ENCODE data around the gene CD99L2.

CD99L2 gene

DNA sequence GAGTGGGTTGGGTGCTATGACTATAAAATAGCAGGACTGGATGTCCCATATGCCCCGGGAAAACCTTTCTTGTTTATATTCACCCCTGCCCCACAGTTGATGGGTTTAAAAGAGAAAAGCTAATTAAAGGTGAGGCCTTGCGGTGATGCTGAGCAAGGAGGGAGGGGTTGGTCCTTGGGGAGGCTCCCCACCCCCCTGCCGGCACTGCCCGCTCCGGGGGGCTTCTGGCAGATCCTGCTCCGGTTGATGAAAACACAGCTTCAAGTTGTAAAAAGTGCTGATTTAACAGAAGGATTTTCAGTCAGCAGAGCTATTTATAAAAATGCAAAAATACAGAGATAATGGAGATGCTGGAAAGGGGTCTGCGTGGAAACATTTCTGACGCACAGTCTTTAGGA is 136.7 kb downstream of the CD99L2 start:
- no peak for TF ChIP-seq SPI1 (IDR thresholded peaks at IDR 0.05; ENCODE audit: low read depth, low read length)
- no peak for TF ChIP-seq TAF1 (IDR thresholded peaks at IDR 0.05; ENCODE audit: low read depth, low read length)
- TF ChIP-seq POLR2A (IDR thresholded peaks at IDR 0.05; ENCODE audit: low read depth, low read length) = no peak
- no peak for TF ChIP-seq POU2F2 (IDR thresholded peaks at IDR 0.05; ENCODE audit: low read depth, low read length)
- TF ChIP-seq PAX5 (IDR thresholded peaks at IDR 0.05; ENCODE audit: insufficient read depth, low read length, severe bottlenecking) = no peak
- no peak for TF ChIP-seq POLR2AphosphoS5 (IDR thresholded peaks at IDR 0.05; ENCODE audit: low read depth, low read length)
- DNase-seq (ENCODE audit: insufficient read length, low spot score) (no peak), FAIRE-seq (no peak)

DNA sequence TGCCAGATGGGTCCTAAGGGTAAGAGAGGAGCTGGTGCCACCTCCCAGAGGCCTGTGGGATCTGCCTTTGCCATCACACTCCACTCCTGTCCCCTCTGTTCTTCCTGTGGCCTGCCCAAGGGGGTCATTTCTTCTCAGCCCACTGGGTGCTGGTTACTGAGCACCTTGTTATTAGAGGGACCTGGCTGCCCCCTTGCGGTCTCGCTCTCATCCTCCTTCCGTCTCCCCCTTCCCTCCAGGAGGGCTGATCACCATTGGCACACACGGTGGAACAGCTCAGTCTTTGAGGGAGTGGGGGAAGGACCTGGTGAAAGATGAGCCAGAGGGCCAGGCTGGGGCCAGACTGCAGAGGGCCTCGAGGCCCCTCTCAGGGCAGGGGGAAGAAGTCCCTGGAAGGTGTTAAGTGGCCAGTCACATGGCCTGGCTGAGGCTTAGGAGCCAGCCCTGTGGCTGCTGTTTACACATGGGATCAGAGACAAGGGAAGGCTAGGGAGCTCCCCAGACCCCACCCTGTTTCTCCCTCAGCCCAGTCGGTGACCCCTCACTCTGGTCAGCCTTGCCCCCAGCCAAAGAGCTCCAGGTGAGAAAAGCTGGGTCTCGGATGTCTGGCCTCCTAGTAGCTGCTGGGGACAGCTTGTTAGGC is 137.2 kb downstream of the CD99L2 start:
- FAIRE-seq (no peak), DNase-seq (ENCODE audit: insufficient read length, low spot score) (no peak)
- TF ChIP-seq POLR2AphosphoS5 (IDR thresholded peaks at IDR 0.05; ENCODE audit: low read depth, low read length) (no peak), POU2F2 (IDR thresholded peaks at IDR 0.05; ENCODE audit: low read depth, low read length) (no peak), PAX5 (IDR thresholded peaks at IDR 0.05; ENCODE audit: insufficient read depth, low read length, severe bottlenecking) (no peak), SPI1 (IDR thresholded peaks at IDR 0.05; ENCODE audit: low read depth, low read length) (no peak), POLR2A (IDR thresholded peaks at IDR 0.05; ENCODE audit: low read depth, low read length) (no peak), TAF1 (IDR thresholded peaks at IDR 0.05; ENCODE audit: low read depth, low read length) (no peak)

DNA sequence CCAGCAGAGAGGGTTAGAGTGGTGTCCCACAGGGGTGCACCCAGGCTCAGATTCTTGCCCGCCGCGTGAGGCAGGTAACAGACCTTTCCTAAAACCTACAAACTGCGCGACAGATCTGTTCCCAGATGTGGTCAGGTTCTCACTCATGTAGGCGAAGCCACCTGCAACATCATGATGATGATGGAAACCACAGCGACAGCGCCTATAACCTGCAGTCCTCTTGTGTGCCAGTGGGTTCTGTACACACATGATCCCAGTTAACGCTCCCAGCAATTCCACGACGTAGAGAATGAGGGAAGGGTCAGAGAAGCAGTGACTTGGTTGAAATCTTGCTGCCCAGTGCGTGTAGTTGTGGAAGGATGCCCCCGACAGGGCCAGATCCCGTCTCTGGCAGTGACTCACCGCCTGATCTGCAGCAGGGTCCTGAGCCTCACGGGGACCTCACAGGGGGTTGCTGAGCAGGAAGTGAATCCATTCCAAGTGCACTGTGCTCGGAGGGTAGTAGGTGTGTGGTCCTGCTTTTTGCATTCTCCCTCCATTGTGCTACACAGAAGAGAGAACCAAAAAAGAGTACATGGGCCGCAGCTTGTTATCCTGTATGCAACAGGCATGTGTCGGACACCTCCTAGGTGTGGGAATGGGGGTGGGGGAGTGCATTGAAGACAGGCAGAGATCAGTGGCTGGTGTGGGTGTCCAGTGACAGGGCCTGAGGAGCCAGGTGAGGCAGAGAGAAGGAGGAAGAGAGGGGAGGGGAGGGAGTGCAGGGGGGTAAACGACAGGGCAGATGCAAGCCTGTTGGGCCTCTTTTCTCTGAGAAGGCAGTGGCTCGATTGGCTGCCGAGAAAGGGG is 138.7 kb downstream of the CD99L2 start:
- FAIRE-seq = peak; percentile 56
- TF ChIP-seq POLR2AphosphoS5 (IDR thresholded peaks at IDR 0.05; ENCODE audit: low read depth, low read length) (no peak), POLR2A (IDR thresholded peaks at IDR 0.05; ENCODE audit: low read depth, low read length) (no peak), TAF1 (IDR thresholded peaks at IDR 0.05; ENCODE audit: low read depth, low read length) (no peak), SPI1 (IDR thresholded peaks at IDR 0.05; ENCODE audit: low read depth, low read length) (no peak), POU2F2 (IDR thresholded peaks at IDR 0.05; ENCODE audit: low read depth, low read length) (no peak), PAX5 (IDR thresholded peaks at IDR 0.05; ENCODE audit: insufficient read depth, low read length, severe bottlenecking) (no peak)
- no peak for DNase-seq (ENCODE audit: insufficient read length, low spot score)

DNA sequence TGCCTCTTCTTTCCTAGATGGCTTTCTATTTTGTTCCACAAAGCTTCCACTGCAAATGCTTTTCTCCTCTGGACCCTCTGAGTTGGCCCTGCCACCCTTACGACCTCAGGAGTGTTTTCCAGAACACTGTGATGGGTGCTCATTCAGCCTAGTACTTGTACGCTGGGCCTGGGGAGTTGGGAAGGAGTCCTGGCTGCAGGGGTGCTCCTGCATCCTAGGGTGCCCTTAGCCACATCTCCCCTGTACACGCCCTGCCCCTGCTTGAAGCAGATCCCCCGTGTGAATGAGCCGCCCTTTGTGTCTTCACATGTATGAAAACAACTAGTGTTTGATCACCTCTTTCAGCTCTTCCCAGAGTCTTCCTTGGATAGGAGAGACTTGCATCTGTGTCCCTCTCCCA is 141.1 kb downstream of the CD99L2 start:
- TF ChIP-seq POLR2AphosphoS5 (IDR thresholded peaks at IDR 0.05; ENCODE audit: low read depth, low read length) = no peak
- TF ChIP-seq TAF1 (IDR thresholded peaks at IDR 0.05; ENCODE audit: low read depth, low read length) = no peak
- no peak for TF ChIP-seq POLR2A (IDR thresholded peaks at IDR 0.05; ENCODE audit: low read depth, low read length)
- TF ChIP-seq PAX5 (IDR thresholded peaks at IDR 0.05; ENCODE audit: insufficient read depth, low read length, severe bottlenecking) = no peak
- no peak for TF ChIP-seq POU2F2 (IDR thresholded peaks at IDR 0.05; ENCODE audit: low read depth, low read length)
- no peak for TF ChIP-seq SPI1 (IDR thresholded peaks at IDR 0.05; ENCODE audit: low read depth, low read length)
- no peak for FAIRE-seq
- no peak for DNase-seq (ENCODE audit: insufficient read length, low spot score)

GRCh38 chrX:150753968-150754367 is 144.5 kb downstream of the CD99L2 start:
- TF ChIP-seq PAX5 (IDR thresholded peaks at IDR 0.05; ENCODE audit: insufficient read depth, low read length, severe bottlenecking) (no peak), POU2F2 (IDR thresholded peaks at IDR 0.05; ENCODE audit: low read depth, low read length) (no peak), POLR2AphosphoS5 (IDR thresholded peaks at IDR 0.05; ENCODE audit: low read depth, low read length) (no peak), SPI1 (IDR thresholded peaks at IDR 0.05; ENCODE audit: low read depth, low read length) (no peak), POLR2A (IDR thresholded peaks at IDR 0.05; ENCODE audit: low read depth, low read length) (no peak), TAF1 (IDR thresholded peaks at IDR 0.05; ENCODE audit: low read depth, low read length) (no peak)
- FAIRE-seq = peak; percentile 80
- DNase-seq (ENCODE audit: insufficient read length, low spot score) = no peak

- no peak for DNase-seq (ENCODE audit: insufficient read length, low spot score)
- no peak for FAIRE-seq
- TF ChIP-seq POLR2A (IDR thresholded peaks at IDR 0.05; ENCODE audit: low read depth, low read length) (no peak), PAX5 (IDR thresholded peaks at IDR 0.05; ENCODE audit: insufficient read depth, low read length, severe bottlenecking) (no peak), POLR2AphosphoS5 (IDR thresholded peaks at IDR 0.05; ENCODE audit: low read depth, low read length) (no peak), TAF1 (IDR thresholded peaks at IDR 0.05; ENCODE audit: low read depth, low read length) (no peak), SPI1 (IDR thresholded peaks at IDR 0.05; ENCODE audit: low read depth, low read length) (no peak), POU2F2 (IDR thresholded peaks at IDR 0.05; ENCODE audit: low read depth, low read length) (no peak)
These were observed 145.1 kb downstream of the CD99L2 start for GRCh38 chrX:150753357-150753756.

DNA sequence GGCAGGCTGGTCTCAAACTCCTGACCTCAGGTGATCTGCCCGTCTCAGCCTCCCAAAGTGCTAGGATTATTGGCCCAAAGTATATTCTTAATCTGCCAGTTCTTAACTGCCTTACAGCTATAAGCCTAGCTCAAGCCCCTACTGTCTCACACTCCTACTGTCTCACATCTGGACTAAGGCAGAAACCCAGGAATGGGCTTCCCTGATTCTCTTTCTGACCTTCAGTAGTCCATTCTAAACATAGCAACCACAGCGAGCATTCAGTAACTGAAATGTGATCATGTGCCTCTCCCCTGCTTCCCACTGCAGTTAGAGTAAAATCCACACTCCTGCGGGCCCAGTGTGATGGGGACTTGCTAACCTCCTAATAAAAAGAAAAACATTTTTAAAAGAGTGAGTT is 146.3 kb downstream of the CD99L2 start:
- TF ChIP-seq PAX5 (IDR thresholded peaks at IDR 0.05; ENCODE audit: insufficient read depth, low read length, severe bottlenecking) = no peak
- DNase-seq (ENCODE audit: insufficient read length, low spot score) (no peak), FAIRE-seq (peak; percentile 52)

DNA sequence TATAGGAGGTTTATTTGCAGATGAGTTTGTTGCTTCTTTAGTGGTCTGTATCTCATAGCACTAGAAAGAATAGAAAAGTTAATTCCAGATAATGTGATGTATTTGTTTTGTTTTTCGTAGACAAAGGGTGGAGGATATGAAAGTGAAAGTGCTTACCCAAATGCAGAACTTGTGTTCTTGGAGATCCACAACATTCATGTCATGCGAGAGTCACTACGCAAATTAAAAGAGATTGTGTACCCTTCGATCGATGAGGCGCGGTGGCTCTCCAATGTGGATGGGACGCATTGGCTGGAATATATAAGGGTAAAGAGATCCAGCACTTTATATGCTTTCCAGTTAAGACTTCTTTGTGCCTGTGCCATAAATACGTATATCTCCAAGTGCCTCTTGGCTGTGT is 162.0 kb downstream of the CD99L2 start:
- no peak for TF ChIP-seq PAX5 (IDR thresholded peaks at IDR 0.05; ENCODE audit: insufficient read depth, low read length, severe bottlenecking)
- peak; percentile 12; the same call in 1 of the 2 replicates for TF ChIP-seq SPI1 (IDR thresholded peaks at IDR 0.05; ENCODE audit: low read depth, low read length)
- TF ChIP-seq POLR2A (IDR thresholded peaks at IDR 0.05; ENCODE audit: low read depth, low read length) = no peak
- TF ChIP-seq POU2F2 (IDR thresholded peaks at IDR 0.05; ENCODE audit: low read depth, low read length) = no peak
- DNase-seq (ENCODE audit: insufficient read length, low spot score) = no peak
- peak; percentile 85 for FAIRE-seq

GRCh38 chrX:150731795-150732194 is 166.7 kb downstream of the CD99L2 start:
- DNase-seq (ENCODE audit: insufficient read length, low spot score) (no peak), FAIRE-seq (no peak)
- no peak for TF ChIP-seq POLR2AphosphoS5 (IDR thresholded peaks at IDR 0.05; ENCODE audit: low read depth, low read length)
- no peak for TF ChIP-seq POLR2A (IDR thresholded peaks at IDR 0.05; ENCODE audit: low read depth, low read length)
- no peak for TF ChIP-seq SPI1 (IDR thresholded peaks at IDR 0.05; ENCODE audit: low read depth, low read length)
- no peak for TF ChIP-seq POU2F2 (IDR thresholded peaks at IDR 0.05; ENCODE audit: low read depth, low read length)
- no peak for TF ChIP-seq TAF1 (IDR thresholded peaks at IDR 0.05; ENCODE audit: low read depth, low read length)
- TF ChIP-seq PAX5 (IDR thresholded peaks at IDR 0.05; ENCODE audit: insufficient read depth, low read length, severe bottlenecking) = no peak
